Nucleus accumbens (tissue), 56 donors: ENCODE results near the gene VAMP2.

Experiments
- DNase-seq, 56 donors: peaks; one replicate each; lab custom pipeline; 2025; lab: John Stamatoyannopoulos, UW

VAMP2 gene

DNA sequence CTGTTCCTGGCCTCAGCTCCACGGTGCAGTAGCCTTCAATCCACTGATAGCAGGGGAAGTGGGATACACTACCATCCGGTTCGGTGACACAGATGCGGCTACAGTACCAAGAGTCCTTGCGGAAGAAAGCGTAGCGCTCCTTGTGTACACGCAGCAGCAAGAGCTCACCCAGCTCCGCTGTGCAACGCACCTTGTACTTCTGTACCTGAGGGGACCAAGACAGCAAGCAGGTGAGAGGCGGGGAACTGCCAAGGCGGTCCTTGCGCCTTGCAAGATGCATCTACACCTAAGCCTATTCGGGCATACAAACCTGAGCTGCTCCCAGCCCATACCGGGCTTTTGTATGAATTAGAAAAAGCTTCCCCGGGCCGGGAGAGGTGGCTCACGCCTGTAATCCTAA is 46.0 kb downstream of the VAMP2 start:
- no peak for DNase-seq

DNA sequence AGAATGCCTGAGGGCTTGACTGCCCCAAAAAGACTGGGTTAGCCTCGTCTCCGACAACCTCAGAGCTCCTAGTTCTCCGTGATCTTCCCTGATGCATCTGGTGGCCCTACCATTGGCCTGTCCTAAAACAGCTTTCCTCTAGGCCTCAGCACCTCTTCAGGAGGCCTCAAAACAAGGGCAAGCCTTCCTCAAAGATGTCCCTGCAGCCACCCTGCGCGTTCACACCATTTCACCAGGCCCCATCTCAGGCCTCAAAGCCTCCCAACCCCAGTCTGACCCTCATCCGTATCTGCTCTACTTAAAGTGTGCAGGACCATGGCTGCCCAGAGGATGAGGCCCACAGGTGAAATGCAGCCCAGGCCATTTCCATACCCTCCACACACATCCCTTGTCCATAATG is 51.8 kb downstream of the VAMP2 start:
- DNase-seq = no peak

DNA sequence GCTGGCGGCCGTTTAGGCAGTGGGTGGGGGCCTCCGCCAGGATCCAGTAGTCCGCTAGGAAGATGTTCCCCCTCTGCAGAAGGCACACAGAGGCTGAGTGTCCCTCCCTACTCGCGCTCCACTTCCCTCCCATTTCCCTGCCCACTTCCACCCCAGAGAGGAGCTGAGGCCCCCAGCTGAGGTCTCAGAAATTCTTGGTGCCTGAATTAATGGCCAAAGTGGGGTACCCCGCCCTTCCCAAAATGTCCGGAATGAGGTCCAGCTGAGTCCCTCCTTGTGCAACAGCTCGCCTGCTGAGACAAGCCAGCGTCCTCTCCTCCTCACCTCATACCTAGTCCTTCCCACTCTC is 52.3 kb downstream of the VAMP2 start:
- no peak for DNase-seq

DNA sequence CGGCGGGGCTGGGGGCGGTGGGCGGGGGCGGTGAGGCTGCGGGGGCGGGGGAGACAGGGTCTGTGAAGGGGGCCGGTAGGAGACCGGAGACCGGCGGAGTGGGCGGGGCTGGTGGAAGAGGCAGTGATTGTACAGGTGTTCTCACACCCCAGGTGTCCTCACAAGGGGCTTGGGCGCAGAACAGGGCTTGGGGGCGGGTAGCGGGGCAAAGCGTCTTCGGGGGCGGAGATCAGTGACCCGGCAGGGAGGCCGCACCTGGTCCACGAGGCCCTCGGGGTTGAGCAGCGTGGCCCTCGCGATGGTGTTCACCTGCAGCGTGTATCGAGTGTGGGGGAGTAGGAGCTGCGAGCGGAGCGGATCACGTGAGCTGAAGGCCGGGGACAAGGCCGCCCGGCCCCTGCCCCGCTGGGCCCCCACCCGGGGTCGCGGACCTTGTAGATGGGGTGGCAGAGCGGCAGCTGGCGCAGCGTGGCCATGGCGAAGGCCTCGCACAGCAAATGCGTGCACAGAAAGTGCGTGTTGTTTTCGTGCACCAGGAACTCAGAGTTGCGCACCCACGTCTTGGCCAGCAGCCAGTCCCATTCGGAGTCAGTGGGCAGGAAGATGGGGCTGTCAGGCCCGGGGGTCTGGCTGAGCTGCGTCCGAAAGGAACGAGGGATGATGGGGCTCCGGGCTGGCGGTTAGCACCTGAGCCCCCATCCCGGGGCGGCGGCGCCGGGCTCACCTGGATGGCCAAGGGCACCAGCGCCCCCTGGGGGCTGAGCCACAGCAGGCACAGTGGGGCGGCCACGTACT is 52.9 kb downstream of the VAMP2 start:
- peak in 7 of 56 donors; percentile 3 to 38 (median 12) for DNase-seq
